ENCODE data around the gene SNX32. TPM values are rescaled to one million over a fixed set of nuclear protein-coding genes. Genes with fewer than 3 reads are reported as not detected.
A peak's percentile ranks its signal among the peaks of the same experiment; 100 is the strongest.

Gene SNX32
- polyA plus RNA-seq, 12 donors = 0.84 to 3.2 (median 1.2) TPM; not detected in 2

DNA sequence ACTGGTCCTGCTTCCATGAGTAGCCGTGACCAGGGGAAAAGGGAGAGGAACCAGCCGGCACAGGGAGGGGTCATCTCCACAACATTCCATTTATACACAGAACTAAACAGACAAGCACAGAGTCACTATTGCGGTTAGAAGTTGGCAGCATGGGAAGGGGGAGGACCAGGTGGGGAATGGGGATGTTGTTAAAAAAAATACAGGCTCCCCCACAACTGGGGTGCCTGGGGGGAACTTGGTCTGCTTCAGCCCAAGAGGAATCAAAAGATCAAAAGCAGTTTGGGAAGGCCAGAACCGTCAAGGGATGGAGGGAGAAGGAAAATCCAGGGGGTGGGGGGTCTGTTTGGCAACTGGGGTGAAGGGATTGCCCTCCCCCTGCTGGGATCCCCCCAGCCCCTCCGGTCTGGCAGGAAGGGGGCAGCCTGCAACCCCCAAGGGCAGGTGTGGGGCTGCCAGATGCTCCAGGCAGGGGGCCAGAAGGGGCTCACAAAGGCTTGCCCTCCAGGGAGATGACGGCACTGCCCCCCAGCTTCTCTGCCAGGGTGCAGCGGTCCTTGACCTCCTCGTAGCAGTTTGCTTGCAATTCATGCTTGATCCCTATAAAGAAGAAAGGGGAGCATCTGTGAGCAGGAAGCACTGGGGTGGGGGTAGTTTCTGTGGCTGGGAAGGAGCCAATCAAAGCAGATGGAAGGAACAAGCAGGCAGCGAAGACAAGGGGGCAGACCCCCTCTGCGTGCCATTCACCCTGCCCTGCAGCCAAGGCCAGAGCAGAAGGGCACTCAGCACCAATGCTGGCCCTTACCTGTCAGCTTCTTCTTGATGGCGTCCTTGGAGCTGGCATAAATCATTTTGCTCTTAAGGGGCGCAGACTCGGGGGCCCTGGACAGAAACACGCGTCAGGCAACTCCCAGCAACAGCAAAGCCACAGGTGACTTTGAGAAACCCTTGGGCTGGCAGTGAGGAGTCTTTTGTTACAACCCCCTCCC is 21.4 kb downstream of the SNX32 start:
- no peak for DNase-seq

GRCh38 chr11:65855927-65856363 is 22.2 kb downstream of the SNX32 start:
- DNase-seq = no peak

GRCh38 chr11:65856689-65857499 is 23.1 kb downstream of the SNX32 start:
- DNase-seq = peak; percentile 79

- no peak for DNase-seq
Measured at GRCh38 chr11:65857500-65857852, 23.7 kb downstream of the SNX32 start.

DNA sequence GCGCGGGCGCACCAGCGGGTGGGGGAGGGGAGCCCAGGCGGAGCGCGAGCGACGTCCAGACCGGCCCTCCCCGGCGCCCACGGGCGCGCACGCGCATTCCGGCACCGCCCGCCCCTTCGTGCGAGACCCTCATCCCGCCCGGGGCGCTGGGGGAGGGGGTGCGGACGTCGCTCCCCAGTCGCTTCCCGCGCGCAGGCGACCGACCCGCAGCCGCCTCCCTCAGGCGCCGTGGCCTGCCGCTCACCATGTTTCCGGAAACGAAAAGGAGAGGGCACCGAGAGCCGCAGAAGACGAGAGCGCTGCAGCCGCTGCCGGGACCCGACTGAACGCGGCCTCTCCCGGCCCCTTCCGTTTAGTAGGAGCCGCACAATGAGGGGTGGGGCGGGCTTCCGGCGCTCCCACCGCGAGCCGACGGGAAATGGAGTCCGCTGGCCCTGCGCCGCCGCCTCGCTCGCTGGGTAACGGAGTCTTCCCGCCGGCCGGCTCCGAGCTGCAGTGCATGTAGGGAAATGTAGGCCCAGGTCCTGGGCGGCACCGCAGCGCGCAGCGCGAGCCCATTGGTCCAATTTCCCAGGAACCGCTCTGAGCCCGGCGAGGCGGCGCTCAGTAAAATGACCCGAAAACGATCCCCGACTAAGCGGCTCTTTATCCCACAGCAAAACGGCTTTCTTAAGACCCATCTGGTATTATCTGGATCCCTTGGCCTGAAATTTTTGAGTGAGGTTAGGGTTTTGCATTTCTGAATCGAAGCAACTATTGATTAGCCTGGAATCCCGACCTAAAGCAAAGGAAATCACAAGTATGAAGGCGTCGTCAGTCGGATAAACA is 24.3 kb downstream of the SNX32 start, which contains the start of gene CFL1:
Gene CFL1 (minus strand): TSS at position 328 of the 828 bp plus-strand sequence. CDS start 81 bp downstream, at position 247.
- peak; percentile 98 for DNase-seq

DNA sequence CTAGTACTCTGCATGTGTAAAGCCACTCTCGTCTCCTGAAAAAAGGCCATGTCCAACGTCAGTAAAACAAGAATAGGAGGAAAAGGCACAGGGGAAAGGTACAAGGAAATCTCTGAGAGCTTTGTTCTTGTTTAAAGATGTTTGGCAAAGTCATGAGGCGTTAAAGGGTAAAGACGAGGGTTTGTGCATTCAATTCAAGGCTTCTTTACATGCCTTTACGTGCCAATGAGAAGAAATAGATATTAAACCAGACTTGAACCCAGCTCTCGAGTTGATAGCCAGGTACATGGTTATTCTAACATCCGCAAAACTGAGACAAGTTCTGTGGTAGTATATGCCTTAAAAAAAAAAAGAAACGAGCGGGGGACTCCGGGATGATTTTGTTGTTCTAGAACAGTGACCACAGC is 24.9 kb downstream of the SNX32 start:
- no peak for DNase-seq

- peak; percentile 95 for DNase-seq
Measured at GRCh38 chr11:65859095-65859811, 25.5 kb downstream of the SNX32 start.

GRCh38 chr11:65859812-65860277 is 26.1 kb downstream of the SNX32 start:
- DNase-seq = no peak

DNA sequence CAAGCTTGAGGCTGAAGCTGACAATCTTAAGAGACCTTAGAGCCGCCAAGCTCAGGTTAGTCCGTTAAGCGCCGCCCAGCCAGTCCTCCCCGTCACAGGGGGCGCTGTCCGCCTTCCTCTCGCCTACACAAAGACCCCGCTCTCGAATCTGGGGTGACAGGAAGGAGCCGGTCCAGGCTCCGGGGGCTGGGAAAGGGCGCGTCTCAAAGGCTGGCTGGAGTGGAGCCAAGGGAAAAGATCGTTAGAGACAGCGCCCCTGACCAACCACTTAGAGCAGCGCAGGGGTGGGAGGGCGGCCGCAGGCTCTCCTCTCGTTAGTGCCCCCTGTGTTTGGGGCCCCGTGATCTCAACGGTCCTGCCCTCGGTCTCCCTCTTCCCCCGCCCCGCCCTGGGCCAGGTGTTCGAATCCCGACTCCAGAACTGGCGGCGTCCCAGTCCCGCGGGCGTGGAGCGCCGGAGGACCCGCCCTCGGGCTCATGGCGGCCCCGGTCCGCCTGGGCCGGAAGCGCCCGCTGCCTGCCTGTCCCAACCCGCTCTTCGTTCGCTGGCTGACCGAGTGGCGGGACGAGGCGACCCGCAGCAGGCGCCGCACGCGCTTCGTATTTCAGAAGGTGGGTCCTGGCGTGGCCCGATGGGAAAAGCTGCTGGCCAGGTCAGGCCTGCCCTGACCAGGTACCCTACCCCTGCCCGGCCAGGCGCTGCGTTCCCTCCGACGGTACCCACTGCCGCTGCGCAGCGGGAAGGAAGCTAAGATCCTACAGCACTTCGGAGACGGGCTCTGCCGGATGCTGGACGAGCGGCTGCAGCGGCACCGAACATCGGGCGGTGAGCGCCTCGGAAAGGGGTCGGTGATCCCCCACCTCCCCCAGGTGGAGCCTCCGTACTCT is 26.8 kb downstream of the SNX32 start, which contains the start of gene MUS81:
Gene MUS81 (plus strand): TSS at position 156 of the 887 bp plus-strand sequence. CDS start 321 bp downstream, at position 477.
- peak; percentile 94 for DNase-seq

GRCh38 chr11:65861165-65861505 is 27.4 kb downstream of the SNX32 start:
- no peak for DNase-seq

DNA sequence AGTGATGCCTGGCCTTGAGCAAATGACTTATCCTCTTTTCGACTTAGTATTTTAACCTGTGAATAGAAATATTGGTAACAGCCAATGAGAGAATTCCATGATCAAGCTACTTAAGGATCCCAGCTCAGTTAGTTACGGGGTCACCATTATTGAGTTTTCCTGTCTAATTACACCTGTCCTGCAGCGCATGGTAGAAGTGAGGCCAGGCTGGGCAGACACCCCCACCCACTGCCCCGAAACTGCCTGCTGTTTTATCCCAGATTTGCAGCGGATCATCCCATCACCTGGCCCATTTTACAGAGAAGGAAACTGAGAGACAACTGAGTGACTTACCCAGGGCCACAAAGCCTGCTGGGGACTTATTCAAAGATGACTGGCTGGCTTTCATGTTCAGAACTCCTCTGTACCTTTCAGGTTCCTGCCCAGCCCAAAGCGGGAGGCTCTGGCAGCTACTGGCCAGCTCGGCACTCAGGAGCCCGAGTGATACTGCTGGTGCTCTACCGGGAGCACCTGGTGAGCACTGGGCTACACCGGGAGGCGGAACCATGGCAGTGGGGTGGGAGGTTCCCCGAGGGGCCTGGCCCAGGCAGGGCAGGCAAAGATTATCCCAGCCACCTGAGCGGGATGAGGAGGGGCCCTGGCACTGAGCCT is 27.9 kb downstream of the SNX32 start:
- no peak for DNase-seq

DNA sequence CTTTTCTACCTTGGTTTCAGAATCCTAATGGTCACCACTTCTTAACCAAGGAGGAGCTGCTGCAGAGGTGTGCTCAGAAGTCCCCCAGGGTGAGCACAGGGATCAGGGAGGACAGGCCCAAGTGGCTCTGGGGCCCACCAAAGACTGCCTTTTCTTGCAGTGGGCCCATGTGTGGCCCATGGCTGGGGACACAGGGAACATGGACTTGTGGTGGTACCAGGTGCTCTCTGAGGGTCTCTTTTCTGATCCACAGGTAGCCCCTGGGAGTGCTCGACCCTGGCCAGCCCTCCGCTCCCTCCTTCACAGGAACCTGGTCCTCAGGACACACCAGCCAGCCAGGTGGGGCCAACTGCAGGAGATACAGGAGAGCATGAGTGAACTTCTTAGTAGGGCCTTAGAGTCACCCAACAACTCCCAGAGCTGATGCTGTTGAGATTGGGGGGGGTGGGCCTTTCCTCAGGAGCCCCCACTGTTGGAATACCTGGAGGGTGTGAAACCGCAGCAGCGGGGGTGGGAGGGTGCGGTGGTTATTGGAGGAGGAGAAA is 28.5 kb downstream of the SNX32 start:
- DNase-seq = no peak

DNA sequence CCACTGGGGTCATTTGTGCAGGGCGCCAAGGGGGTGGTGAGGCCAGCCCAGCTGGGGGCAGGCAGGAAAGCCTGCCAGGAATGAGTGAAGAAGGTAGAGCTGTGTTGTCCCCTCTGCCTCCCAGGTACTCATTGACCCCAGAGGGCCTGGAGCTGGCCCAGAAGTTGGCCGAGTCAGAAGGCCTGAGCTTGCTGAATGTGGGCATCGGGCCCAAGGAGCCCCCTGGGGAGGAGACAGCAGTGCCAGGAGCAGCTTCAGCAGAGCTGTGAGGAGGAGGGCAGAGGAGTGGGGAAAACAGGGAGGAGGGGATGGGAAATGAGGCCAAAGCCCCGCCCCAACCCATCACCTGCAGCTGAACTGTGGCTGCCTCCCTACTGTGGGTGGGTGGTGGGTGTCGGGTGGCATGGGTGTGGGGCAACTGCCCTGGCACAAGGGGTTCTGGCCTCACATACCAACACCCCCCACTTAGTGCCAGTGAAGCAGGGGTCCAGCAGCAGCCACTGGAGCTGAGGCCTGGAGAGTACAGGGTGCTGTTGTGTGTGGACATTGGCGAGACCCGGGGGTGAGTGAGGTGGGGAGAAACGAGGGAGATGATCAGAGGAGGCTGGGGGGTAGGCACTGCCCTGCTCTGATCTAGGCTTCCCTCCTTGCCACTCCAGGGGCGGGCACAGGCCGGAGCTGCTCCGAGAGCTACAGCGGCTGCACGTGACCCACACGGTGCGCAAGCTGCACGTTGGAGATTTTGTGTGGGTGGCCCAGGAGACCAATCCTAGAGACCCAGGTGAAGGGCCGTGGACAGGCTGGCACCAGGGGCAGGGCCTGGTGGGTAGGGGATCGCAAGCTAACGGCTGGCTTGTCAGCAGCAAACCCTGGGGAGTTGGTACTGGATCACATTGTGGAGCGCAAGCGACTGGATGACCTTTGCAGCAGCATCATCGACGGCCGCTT is 29.5 kb downstream of the SNX32 start:
- no peak for DNase-seq

DNA sequence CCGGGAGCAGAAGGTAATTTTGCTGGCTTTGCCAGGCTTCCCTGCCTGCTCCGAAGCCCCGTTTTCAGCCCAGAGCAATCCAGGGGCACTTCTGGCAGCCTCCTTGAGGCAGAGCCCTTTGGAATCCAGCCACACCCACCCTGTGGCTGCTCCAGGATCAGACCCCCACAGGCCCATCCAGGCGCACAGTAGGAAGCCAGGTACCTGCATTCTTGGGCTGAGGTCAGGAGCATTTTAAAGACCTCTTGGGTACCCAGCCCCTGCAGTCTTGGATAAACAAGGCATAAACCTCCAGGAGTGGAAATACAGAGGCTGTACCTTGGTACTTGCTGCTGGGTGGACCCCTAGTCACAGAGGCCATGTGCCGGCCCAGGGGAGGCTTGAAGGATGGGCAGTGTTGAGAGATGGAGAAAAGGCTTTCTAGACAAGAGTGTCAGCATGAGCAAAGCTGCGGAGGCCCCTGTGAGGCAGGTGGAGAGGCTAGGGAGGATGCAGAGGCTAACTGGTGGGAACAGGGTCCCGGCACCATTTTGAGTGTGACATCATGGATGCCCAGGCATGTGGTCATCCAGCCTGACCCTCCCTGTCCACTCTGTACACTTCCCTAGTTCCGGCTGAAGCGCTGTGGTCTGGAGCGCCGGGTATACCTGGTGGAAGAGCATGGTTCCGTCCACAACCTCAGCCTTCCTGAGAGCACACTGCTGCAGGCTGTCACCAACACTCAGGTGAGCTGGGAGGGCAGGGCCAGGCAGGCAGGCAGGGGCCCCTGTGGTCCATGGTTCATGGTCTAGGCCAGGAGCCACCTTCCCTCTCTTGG is 30.3 kb downstream of the SNX32 start:
- DNase-seq = no peak

DNA sequence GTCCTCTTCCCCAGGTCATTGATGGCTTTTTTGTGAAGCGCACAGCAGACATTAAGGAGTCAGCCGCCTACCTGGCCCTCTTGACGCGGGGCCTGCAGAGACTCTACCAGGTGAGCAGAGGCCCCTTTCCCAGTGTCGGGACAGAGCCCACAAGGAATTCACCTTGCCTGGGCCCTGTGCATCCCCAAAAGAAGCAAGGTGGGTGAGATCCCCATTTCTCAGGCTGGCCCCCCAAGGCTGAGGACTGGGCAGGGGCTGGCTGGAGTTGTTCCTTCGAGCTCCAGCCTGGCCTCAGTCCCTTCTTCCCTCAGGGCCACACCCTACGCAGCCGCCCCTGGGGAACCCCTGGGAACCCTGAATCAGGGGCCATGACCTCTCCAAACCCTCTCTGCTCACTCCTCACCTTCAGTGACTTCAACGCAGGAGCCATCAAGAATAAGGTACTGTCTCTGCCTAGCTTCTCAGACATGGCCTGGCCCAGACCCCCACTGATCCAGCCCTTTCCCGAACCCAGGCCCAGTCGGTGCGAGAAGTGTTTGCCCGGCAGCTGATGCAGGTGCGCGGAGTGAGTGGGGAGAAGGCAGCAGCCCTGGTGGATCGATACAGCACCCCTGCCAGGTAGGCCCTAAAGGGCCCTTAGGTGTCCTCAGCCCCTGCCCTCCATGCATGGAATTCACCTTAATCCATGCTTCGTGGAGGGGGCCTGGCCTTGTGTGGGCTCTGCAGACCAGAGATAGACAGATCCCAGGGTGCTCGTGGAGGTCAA is 31.1 kb downstream of the SNX32 start:
- no peak for DNase-seq

Measured in muscle of arm (tissue), 12 donors.